ENCODE data around the gene NMNAT1. TPM values are rescaled to one million over a fixed set of nuclear protein-coding genes. Genes with fewer than 3 reads are reported as not detected.
"Not testable (repeated sequence)": the region's sequence is repeated elsewhere in the genome, so short reads cannot be mapped to it uniquely, and the experiment has no call there.

Gene NMNAT1
- total RNA-seq, 2 experiments from 2014 or later, result 7.8 to 9.9 TPM

- DNase-seq, result no peak
- intact Hi-C loops (cut with micrococcal nuclease), result no loop called here
- peaks cover 15% of the 10 kb centered on the region for H3K27me3 Mint-ChIP-seq
- CTCF ChIA-PET, result no interaction called here
- H3K4me3 Mint-ChIP-seq, result no peak overlapping the region
- H3K9me3 Mint-ChIP-seq, result no peaks in the 10 kb centered on the region
- no peak overlapping the region for H3K27ac Mint-ChIP-seq
- peaks cover 4% of the 10 kb centered on the region for H3K4me1 Mint-ChIP-seq (ENCODE audit: low read depth)
- POLR2A ChIA-PET, result no interaction called here
- no peaks in the 10 kb centered on the region for H3K36me3 Mint-ChIP-seq
These were observed 49.6 kb downstream of the NMNAT1 start for GRCh38 chr1:9992910-9993309.

DNA sequence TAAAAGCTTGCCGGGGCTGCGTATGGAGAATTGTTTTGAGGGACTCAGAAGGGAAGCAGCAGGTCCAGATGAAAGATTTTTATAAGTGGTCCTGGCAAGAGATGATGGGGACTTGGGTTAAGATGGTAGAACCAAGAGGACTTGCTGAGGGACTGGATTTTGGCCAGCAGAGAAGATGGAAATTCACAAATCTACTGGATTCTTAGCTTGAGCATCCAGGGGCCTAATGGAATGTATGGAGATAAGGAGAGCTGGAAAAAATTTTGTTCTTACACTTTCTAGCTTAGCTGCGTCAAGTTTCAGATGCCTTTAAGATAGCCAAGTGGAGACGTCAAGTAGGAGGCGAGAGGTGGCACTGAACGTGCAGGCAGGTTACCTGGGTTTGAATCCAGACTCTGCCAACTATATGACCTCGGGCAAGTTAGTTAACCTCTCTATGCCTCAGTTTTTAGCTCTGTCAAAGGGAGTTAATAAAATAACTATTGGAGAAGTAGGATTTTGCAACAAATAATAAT lies 50.3 kb downstream of the NMNAT1 start:
- intact Hi-C loops (cut with micrococcal nuclease), result no loop called here
- H3K4me3 Mint-ChIP-seq, result no peak overlapping the region
- H3K9me3 Mint-ChIP-seq, result peaks cover under 1% of the 10 kb centered on the region
- POLR2A ChIA-PET, result no interaction called here
- DNase-seq, result no peak
- peaks cover 4% of the 10 kb centered on the region for H3K4me1 Mint-ChIP-seq (ENCODE audit: low read depth)
- H3K27ac Mint-ChIP-seq, result no peak overlapping the region
- H3K27me3 Mint-ChIP-seq, result peaks cover 20% of the 10 kb centered on the region
- CTCF ChIA-PET, result interaction anchor here (0.6 kb wide), 1 partner anchor 851 kb away, joined by 3 read pairs; no protein-coding TSS in a partner anchor
- H3K36me3 Mint-ChIP-seq, result no peaks in the 10 kb centered on the region

GRCh38 chr1:9996624-9997582 lies 53.6 kb downstream of the NMNAT1 start, which contains the start of gene RBP7:
TSS of gene RBP7 (plus strand) at chr1:9997228. CDS start at chr1:9997259, 31 bp downstream.
- POLR2A ChIA-PET, result no interaction called here
- Mint-ChIP-seq H3K27me3 (peaks cover 28% of the 10 kb centered on the region), H3K36me3 (peaks cover 2% of the 10 kb centered on the region), H3K27ac (no peak within 1 kb of the TSS), H3K4me1 (ENCODE audit: low read depth) (peaks cover 4% of the 10 kb centered on the region), H3K4me3 (peak within 1 kb of the TSS; percentile 61), H3K9me3 (peaks cover 6% of the 10 kb centered on the region)
- intact Hi-C loops (cut with micrococcal nuclease), result no loop called here
- peak; percentile 15 for DNase-seq
- CTCF ChIA-PET, result no interaction called here

DNA sequence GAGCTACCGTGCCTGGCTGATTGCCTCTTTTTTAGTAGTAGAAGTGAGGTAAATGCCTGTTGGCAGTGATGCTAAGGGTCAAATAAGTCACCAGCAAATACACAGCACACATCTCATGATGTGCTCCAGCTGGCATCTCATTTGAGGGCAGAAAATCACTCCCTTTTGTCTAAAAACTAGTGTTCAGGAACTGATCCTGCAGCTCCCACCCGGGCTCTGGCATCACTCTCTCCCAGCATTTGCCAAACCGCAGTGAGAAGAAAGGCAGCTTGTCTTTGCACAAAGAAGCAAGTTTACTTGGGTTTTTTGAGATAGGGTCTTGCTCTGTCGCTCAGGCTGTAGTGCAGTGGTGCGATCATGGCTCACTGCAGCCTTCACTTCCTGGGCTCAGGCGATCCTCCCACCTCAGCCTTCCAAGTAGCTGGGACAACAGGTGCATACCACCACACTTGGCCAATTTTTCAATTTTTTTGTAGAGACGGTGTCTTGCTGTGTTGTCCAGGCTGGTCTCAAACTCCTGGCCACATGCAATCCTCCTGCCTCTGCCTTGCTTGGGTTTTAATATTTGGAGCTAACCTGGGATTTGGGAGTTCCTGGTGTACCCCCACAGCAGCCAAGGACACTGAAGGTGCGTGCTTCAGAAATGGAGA lies 57.9 kb downstream of the NMNAT1 start:
- intact Hi-C loops (cut with micrococcal nuclease), result no loop called here
- Mint-ChIP-seq H3K4me1 (ENCODE audit: low read depth) (peaks cover 4% of the 10 kb centered on the region), H3K36me3 (peaks cover 2% of the 10 kb centered on the region), H3K9me3 (peaks cover 6% of the 10 kb centered on the region), H3K27me3 (peaks cover 23% of the 10 kb centered on the region), H3K27ac (no peak overlapping the region), H3K4me3 (no peak overlapping the region)
- DNase-seq, result no peak
- POLR2A ChIA-PET, result no interaction called here
- CTCF ChIA-PET, result interaction anchor here (0.6 kb wide), 1 partner anchor 70 kb away, joined by 3 read pairs; no protein-coding TSS in a partner anchor

DNA sequence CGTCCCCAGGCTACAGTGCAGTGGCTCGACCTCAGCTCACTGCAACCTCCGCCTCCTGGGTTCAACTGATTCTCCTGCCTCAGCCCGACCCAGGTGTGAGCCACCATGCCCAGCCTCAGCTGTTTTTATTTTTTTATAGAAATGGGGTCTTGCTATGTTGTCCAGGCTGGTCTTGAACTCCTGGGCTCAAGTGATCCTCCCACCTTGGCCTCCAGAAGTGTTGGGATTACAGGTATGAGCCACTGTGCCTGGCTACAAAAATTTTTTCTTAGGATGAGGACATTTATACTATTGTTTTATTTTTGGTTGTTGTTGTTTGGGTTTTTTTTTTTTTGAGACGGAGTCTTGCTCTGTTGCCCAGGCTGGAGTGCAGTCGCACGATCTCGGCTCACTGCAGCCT lies 62.0 kb downstream of the NMNAT1 start:
- H3K27me3 Mint-ChIP-seq; H3K4me3 Mint-ChIP-seq; H3K36me3 Mint-ChIP-seq; H3K27ac Mint-ChIP-seq; intact Hi-C loops (cut with micrococcal nuclease); DNase-seq; CTCF ChIA-PET; H3K4me1 Mint-ChIP-seq (ENCODE audit: low read depth); POLR2A ChIA-PET; H3K9me3 Mint-ChIP-seq: not testable (repeated sequence)

GRCh38 chr1:10007169-10007568 lies 63.9 kb downstream of the NMNAT1 start:
- H3K27me3 Mint-ChIP-seq, result peaks cover 4% of the 10 kb centered on the region
- CTCF ChIA-PET, result no interaction called here
- intact Hi-C loops (cut with micrococcal nuclease), result no loop called here
- POLR2A ChIA-PET, result no interaction called here
- no peaks in the 10 kb centered on the region for H3K4me1 Mint-ChIP-seq (ENCODE audit: low read depth)
- no peak overlapping the region for H3K4me3 Mint-ChIP-seq
- H3K36me3 Mint-ChIP-seq, result no peaks in the 10 kb centered on the region
- no peaks in the 10 kb centered on the region for H3K9me3 Mint-ChIP-seq
- DNase-seq, result no peak
- no peak overlapping the region for H3K27ac Mint-ChIP-seq

GRCh38 chr1:10014016-10014415 lies 70.7 kb downstream of the NMNAT1 start:
- CTCF ChIA-PET, result no interaction called here
- POLR2A ChIA-PET, result no interaction called here
- DNase-seq, result no peak
- Mint-ChIP-seq H3K9me3 (no peaks in the 10 kb centered on the region), H3K27ac (no peak overlapping the region), H3K36me3 (no peaks in the 10 kb centered on the region), H3K4me3 (no peak overlapping the region), H3K27me3 (peaks cover 2% of the 10 kb centered on the region), H3K4me1 (ENCODE audit: low read depth) (no peaks in the 10 kb centered on the region)
- intact Hi-C loops (cut with micrococcal nuclease), result no loop called here

- Mint-ChIP-seq H3K4me1 (ENCODE audit: low read depth) (no peaks in the 10 kb centered on the region), H3K4me3 (no peak overlapping the region), H3K27me3 (peaks cover 2% of the 10 kb centered on the region), H3K36me3 (no peaks in the 10 kb centered on the region), H3K27ac (no peak overlapping the region), H3K9me3 (no peaks in the 10 kb centered on the region)
- CTCF ChIA-PET, result interaction anchor here (0.6 kb wide), 1 partner anchor 240 kb away, joined by 5 read pairs; no protein-coding TSS in a partner anchor
- POLR2A ChIA-PET, result no interaction called here
- DNase-seq, result no peak
- intact Hi-C loops (cut with micrococcal nuclease), result no loop called here
These were observed 76.3 kb downstream of the NMNAT1 start for GRCh38 chr1:10019561-10019960.

GRCh38 chr1:10020086-10020485 lies 76.8 kb downstream of the NMNAT1 start:
- POLR2A ChIA-PET, result no interaction called here
- Mint-ChIP-seq H3K4me3 (no peak overlapping the region), H3K9me3 (no peaks in the 10 kb centered on the region), H3K36me3 (no peaks in the 10 kb centered on the region), H3K27me3 (peaks cover 2% of the 10 kb centered on the region), H3K27ac (no peak overlapping the region), H3K4me1 (ENCODE audit: low read depth) (no peaks in the 10 kb centered on the region)
- CTCF ChIA-PET, result no interaction called here
- DNase-seq, result no peak
- intact Hi-C loops (cut with micrococcal nuclease), result no loop called here

GRCh38 chr1:10020678-10021077 lies 77.4 kb downstream of the NMNAT1 start:
- H3K27ac Mint-ChIP-seq; CTCF ChIA-PET; DNase-seq; H3K4me1 Mint-ChIP-seq (ENCODE audit: low read depth); H3K36me3 Mint-ChIP-seq; intact Hi-C loops (cut with micrococcal nuclease); H3K4me3 Mint-ChIP-seq; POLR2A ChIA-PET; H3K9me3 Mint-ChIP-seq; H3K27me3 Mint-ChIP-seq: not testable (repeated sequence)

DNA sequence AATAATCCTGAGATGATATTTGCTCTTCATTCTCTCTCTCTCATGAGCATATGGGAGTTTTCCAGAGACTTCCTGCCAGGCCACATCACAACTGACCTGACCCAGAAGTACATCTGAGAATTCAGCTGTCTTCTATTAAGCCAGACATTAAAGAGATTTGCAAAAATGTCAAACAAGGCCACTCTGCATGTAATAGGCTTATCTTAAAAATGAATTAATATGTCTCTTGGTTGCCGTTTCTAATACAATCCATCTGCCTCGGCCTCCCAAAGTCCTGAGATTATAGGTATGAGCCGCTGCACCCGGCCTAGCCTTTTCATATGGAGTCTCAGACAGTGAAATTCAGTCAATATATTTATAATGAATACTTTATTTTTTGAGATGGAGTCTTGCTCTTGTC lies 78.7 kb downstream of the NMNAT1 start:
- intact Hi-C loops (cut with micrococcal nuclease); H3K27ac Mint-ChIP-seq; POLR2A ChIA-PET: not testable (repeated sequence)

DNA sequence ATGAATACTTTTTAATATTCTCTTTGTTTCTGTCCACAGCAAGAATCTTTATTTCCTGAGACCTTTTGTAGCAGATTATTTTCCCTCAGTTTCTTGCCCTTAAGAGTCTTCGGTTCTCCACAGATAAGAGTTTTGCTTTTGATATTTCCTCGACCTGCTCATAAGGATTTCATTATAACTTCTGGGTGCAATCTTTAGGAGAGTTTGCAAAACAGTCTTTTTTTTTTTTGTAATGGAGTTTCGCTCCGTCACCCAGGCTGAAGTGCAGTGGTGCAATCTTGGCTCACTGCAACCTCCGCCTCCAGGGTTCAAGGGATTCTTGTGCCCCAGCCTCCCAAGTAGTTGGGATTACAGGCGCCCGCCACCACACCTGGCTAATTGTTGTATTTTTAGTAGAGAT lies 79.4 kb downstream of the NMNAT1 start:
- H3K4me3 Mint-ChIP-seq, result no peak overlapping the region
- H3K9me3 Mint-ChIP-seq, result no peaks in the 10 kb centered on the region
- ChIA-PET CTCF (no interaction called here), POLR2A (no interaction called here)
- intact Hi-C loops (cut with micrococcal nuclease), result no loop called here
- no peak for DNase-seq
- no peaks in the 10 kb centered on the region for H3K36me3 Mint-ChIP-seq
- no peak overlapping the region for H3K27ac Mint-ChIP-seq
- H3K27me3 Mint-ChIP-seq, result no peaks in the 10 kb centered on the region
- no peaks in the 10 kb centered on the region for H3K4me1 Mint-ChIP-seq (ENCODE audit: low read depth)

More for the DNA sequence above, 78.7 kb downstream of the NMNAT1 start:
- CTCF ChIA-PET; H3K4me1 Mint-ChIP-seq (ENCODE audit: low read depth); DNase-seq; H3K9me3 Mint-ChIP-seq; H3K27me3 Mint-ChIP-seq; H3K4me3 Mint-ChIP-seq; H3K36me3 Mint-ChIP-seq: not testable (repeated sequence)

Data from activated CD4-positive, alpha-beta memory T cell treated with anti-CD3 and anti-CD28 coated beads for 36 hours (primary cell).